Suprapubic skin (tissue), 4 donors: ENCODE measurements around the gene EEF1A2. TPM values are rescaled to one million over a fixed set of nuclear protein-coding genes. Genes with fewer than 3 reads are reported as not detected.

Experiments used
- DNase-seq, 2 donors: peaks; one replicate each; pipeline ENCODE4 v3.0.0-alpha.2; 2019; ENCODE audit warnings: low spot score in 2 of 2
- H3K27ac ChIP-seq: fragments of 200-600 bp; sonication (generic); one replicate; pipeline ENCODE4 v1.5.1; 2019
- H3K27me3 ChIP-seq: fragments of 200-600 bp; sonication (generic); one replicate; pipeline ENCODE4 v1.5.1; 2019
- H3K36me3 ChIP-seq: fragments of 200-600 bp; sonication (generic); one replicate; pipeline ENCODE4 v1.5.1; 2019
- H3K4me1 ChIP-seq: fragments of 200-600 bp; sonication (generic); one replicate; pipeline ENCODE4 v1.5.1; 2019
- H3K4me3 ChIP-seq: fragments of 200-600 bp; sonication (generic); one replicate; pipeline ENCODE4 v1.5.1; 2019; ENCODE audit warnings: mild to moderate bottlenecking
- H3K9me3 ChIP-seq: fragments of 200-600 bp; sonication (generic); one replicate; pipeline ENCODE4 v1.5.1; 2019
- EP300 ChIP-seq: sonication (generic); formaldehyde crosslinking; IDR thresholded peaks from one replicate; pipeline ENCODE4 v1.6.1; 2017; ENCODE audit warnings: antibody characterized with exemption
- POLR2A ChIP-seq, 2 donors: fragments of 450-650 bp; IDR thresholded peaks; one replicate each; pipeline ENCODE4 v1.6.1; 2017; ENCODE audit warnings: antibody characterized with exemption in 2 of 2, mild to moderate bottlenecking in 2 of 2, moderate library complexity in 2 of 2
- POLR2AphosphoS5 ChIP-seq, 3 donors: sonication (generic); formaldehyde crosslinking; IDR thresholded peaks; one replicate each; pipeline ENCODE4 v1.6.1; 2017; ENCODE audit warnings: antibody characterized with exemption in 3 of 3
- WGBS: methylation state at CpG from one replicate; pipeline ENCODE4 v1.1.5; 2018; 5-methylcytosine and 5-hydroxymethylcytosine counted together
- total RNA-seq, 4 donors: library from RNA; depleted of rRNA; stranded (reverse); fragments of >200 nt; gene quantifications; one replicate each; pipeline ENCODE4 v1.1.0, GENCODE V29; 2016
- TF ChIP-seq, protein P1 (sequence below), 2 donors: fragments of 200-600 bp in 1 of 2; fragments of 450-650 bp in 1 of 2; sonication (generic) in 1 of 2; IDR thresholded peaks; one replicate each; pipeline ENCODE4 v1.5.1; 2016 to 2019; ENCODE audit warnings: antibody characterized with exemption in 2 of 2, mild to moderate bottlenecking in 1 of 2, moderate library complexity in 1 of 2

The EEF1A2 gene
- total RNA-seq, 4 donors from 2014 or later, result 4.8 to 13.4 (median 12.0) TPM

DNA sequence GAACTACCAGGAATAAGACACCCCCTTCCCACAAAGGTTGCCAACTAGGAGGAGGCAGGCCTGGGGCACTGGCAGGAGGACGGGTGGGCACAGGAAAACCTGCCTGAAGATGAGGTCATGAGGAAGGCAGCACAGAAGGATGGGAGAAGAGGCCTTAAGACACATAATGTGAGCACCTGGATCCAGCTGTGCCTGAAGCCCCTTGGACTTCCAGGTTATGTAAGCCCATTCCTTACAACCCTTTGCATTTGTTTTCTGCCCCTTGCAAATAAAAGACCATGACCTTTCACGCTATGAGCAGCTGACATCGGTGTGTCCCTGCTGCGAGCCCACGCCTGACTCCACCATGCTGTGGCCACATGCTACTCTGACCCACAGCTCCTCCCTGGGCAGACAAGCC, 49.9 kb downstream of the EEF1A2 start:
- no peaks in the 10 kb centered on the region for H3K36me3 ChIP-seq
- H3K4me1 ChIP-seq, result peaks cover 6% of the 10 kb centered on the region
- no peak for DNase-seq
- H3K9me3 ChIP-seq, result no peaks in the 10 kb centered on the region
- no peak overlapping the region for H3K4me3 ChIP-seq
- H3K27me3 ChIP-seq, result peaks cover 90% of the 10 kb centered on the region
- H3K27ac ChIP-seq, result no peak overlapping the region
- WGBS, result 82% methylated on average over 5 of the region's 5 CpGs
- TF ChIP-seq POLR2AphosphoS5 (IDR thresholded peaks at IDR 0.05), result no peak
- TF ChIP-seq POLR2A (IDR thresholded peaks at IDR 0.05), result no peak
- TF ChIP-seq, protein P1, sequence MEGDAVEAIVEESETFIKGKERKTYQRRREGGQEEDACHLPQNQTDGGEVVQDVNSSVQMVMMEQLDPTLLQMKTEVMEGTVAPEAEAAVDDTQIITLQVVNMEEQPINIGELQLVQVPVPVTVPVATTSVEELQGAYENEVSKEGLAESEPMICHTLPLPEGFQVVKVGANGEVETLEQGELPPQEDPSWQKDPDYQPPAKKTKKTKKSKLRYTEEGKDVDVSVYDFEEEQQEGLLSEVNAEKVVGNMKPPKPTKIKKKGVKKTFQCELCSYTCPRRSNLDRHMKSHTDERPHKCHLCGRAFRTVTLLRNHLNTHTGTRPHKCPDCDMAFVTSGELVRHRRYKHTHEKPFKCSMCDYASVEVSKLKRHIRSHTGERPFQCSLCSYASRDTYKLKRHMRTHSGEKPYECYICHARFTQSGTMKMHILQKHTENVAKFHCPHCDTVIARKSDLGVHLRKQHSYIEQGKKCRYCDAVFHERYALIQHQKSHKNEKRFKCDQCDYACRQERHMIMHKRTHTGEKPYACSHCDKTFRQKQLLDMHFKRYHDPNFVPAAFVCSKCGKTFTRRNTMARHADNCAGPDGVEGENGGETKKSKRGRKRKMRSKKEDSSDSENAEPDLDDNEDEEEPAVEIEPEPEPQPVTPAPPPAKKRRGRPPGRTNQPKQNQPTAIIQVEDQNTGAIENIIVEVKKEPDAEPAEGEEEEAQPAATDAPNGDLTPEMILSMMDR (IDR thresholded peaks at IDR 0.05), result no peak
- TF ChIP-seq EP300, result no peak

DNA sequence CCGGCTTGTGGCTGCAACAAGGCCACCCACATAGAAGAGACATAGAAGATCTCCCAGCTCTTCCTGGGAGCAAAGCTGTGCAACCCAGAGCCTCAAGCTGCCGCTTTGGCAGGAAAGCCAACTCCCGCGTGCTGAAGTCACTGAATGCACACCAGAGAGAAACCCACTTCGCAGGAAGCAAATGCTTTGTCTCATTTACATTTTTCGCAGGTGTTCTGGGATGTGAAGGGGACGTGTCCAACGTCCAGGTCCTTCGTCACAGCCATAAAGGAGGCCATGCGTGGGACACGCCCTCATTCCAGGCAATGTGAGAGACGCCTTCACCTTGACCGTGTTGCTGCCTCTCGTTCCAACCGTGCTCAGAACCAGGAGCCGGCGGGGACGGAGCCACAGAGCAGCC, 50.9 kb downstream of the EEF1A2 start:
- Histone ChIP-seq H3K4me1 (no peaks in the 10 kb centered on the region), H3K9me3 (no peaks in the 10 kb centered on the region), H3K27ac (no peak overlapping the region), H3K36me3 (no peaks in the 10 kb centered on the region), H3K27me3 (peaks cover 80% of the 10 kb centered on the region), H3K4me3 (no peak overlapping the region)
- 51% methylated on average over 14 of the region's 18 CpGs for WGBS
- TF ChIP-seq, protein P1 (IDR thresholded peaks at IDR 0.05), result no peak
- DNase-seq, result no peak

DNA sequence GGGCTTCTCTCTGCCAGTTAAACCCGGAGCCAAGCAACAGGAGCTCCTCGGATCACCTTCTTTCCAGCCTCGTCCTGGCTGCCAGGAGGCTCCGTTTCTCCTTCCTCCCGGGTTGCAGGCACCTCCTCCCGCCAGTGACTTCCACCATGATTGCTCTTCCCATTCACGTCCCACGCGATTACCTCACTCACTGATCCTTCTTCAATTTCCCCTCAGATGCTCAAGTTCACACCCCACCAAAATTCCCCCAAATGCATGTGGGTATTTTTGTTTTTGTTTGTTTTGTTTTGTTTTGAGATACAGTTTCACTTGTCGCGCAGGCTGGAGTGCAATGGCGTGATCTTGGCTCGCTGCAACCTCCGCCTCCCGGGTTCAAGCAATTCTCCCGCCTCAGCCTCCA, 51.6 kb downstream of the EEF1A2 start:
- peaks cover 73% of the 10 kb centered on the region for H3K27me3 ChIP-seq

DNA sequence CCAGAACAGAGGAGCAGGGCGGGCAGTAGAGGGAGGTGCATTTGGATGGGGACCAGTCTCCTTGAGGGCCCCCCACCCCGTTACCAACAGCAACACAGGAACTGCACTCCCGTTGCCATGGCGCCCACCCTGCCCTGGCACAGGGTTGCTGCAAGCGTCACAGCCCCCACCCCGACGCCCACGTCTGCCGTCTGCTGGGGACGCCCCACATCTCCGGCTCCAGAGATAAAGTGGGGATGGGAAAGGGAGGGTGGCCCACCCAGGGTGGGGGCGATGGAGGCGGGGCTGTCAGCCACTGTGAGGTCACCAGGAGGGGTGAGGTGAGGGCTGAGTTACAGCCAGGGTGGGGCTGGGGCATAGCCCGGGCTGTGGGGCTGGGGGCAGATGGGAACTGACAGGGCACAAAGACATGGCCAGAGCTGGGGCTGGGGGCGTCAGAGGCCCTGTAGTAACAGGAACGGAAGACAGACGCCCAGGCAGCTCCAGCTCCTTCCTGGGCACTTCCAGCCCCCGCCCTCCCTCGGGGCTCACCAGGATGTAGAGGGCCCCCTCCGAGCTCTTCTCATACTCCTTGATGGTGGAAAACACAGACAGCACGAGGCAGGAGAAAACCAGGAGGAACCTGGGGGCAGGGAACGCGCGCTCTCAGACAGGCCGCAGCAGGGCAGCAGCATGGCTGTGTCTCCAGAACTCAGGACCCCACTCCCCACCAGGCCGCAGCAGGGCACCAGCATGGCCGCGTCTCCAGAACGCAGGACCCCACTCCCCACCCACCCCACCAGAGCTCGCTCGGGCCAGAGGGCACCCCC, 52.5 kb downstream of the EEF1A2 start:
- no peaks in the 10 kb centered on the region for H3K36me3 ChIP-seq
- no peak overlapping the region for H3K27ac ChIP-seq
- peaks cover 68% of the 10 kb centered on the region for H3K27me3 ChIP-seq
- TF ChIP-seq POLR2AphosphoS5 (IDR thresholded peaks at IDR 0.05) (no peak), EP300 (no peak), POLR2A (IDR thresholded peaks at IDR 0.05) (no peak)
- TF ChIP-seq, protein P1 (IDR thresholded peaks at IDR 0.05), result no peak
- H3K4me1 ChIP-seq, result no peaks in the 10 kb centered on the region
- no peak for DNase-seq
- H3K4me3 ChIP-seq, result no peak overlapping the region
- 51% methylated on average over 20 of the region's 31 CpGs for WGBS
- H3K9me3 ChIP-seq, result no peaks in the 10 kb centered on the region

More for the DNA sequence above, 51.6 kb downstream of the EEF1A2 start:
- Histone ChIP-seq H3K27ac (no peak overlapping the region), H3K4me1 (no peaks in the 10 kb centered on the region), H3K36me3 (no peaks in the 10 kb centered on the region), H3K4me3 (no peak overlapping the region), H3K9me3 (no peaks in the 10 kb centered on the region)
- TF ChIP-seq, protein P1 (IDR thresholded peaks at IDR 0.05), result no peak
- no peak for TF ChIP-seq EP300
- no peak for TF ChIP-seq POLR2AphosphoS5 (IDR thresholded peaks at IDR 0.05)
- no peak for TF ChIP-seq POLR2A (IDR thresholded peaks at IDR 0.05)
- no peak for DNase-seq
- WGBS, result 67% methylated on average over 16 of the region's 16 CpGs

DNA sequence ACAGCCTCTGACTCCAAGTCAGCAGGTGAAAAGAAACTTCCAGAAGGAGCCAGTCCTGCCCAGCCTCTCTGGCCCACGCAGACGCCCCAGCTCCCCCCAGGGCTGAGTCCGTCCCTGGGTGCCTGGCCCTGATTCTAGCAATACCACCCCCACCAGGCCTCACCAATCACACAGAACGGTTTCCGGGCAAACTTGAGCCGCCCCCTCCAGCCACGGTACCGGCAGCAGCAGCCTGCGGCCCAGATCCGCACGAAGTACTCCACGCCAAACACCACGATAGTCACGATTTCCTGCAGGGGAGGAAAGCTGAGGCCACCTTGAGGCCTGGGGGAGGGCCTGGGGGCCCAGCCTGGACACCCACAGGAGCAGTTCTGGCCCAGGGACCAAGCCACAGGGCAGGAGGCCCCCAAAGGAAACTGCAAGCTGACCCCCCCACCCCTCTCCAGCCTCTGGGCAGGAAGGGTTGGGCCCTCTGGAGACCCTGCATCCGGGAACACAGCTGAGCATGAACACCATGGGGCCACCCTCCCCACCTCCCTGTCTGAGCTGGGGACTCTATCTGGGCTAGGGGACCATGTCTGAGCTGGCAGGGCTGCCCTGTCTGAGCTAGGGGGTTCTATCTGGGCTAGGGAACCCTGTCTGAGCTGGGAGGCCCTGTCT, 53.7 kb downstream of the EEF1A2 start:
- H3K9me3 ChIP-seq, result no peaks in the 10 kb centered on the region
- H3K36me3 ChIP-seq, result no peaks in the 10 kb centered on the region
- TF ChIP-seq, protein P1 (IDR thresholded peaks at IDR 0.05), result no peak
- no peak for TF ChIP-seq EP300
- no peak for TF ChIP-seq POLR2AphosphoS5 (IDR thresholded peaks at IDR 0.05)
- no peak for TF ChIP-seq POLR2A (IDR thresholded peaks at IDR 0.05)
- no peak for DNase-seq
- no peaks in the 10 kb centered on the region for H3K4me1 ChIP-seq
- no peak overlapping the region for H3K4me3 ChIP-seq
- H3K27ac ChIP-seq, result no peak overlapping the region
- WGBS, result 60% methylated on average over 1 of the region's 15 CpGs
- peaks cover 68% of the 10 kb centered on the region for H3K27me3 ChIP-seq
